Measurements from ENCODE around the gene ALPL. TPM values are rescaled to one million over a fixed set of nuclear protein-coding genes. Genes with fewer than 3 reads are reported as not detected.

The ALPL gene
- total RNA-seq, 8 experiments from 2014 or later, result 0.25 to 19.7 (median 3.0) TPM

- Histone ChIP-seq H3K4me1 (replicated peaks in 1 of 2) (peaks cover 5 to 20% of the 10 kb centered on the region in 2 donors), H3K4me3 (no peak overlapping the region), H3K27ac (no peak overlapping the region)
- ATAC-seq (replicated peaks in 6 of 8), result peak in 3 of 8 experiments; percentile 4 to 12 (median 8)
- in situ Hi-C loops (cut with MboI; ENCODE audit: low pct_unique_long_range_greater_than_20kb in 2 of 9, low sequenced_read_pairs in 9 of 9, unreplicated experiment in 9 of 9), result loop anchor here in 1 of 9 experiments (25.0 kb wide), 1 partner anchor 207 kb away; no protein-coding TSS in a partner anchor
- WGBS, 10 experiments, result 20 to 100% (median 72%) methylated on average over 1 to 7 of the region's 10 CpGs; no CpG with 5 or more reads in 5 of the 10 experiments
These were observed 59.7 kb downstream of the ALPL start for GRCh38 chr1:21568809-21569385.

DNA sequence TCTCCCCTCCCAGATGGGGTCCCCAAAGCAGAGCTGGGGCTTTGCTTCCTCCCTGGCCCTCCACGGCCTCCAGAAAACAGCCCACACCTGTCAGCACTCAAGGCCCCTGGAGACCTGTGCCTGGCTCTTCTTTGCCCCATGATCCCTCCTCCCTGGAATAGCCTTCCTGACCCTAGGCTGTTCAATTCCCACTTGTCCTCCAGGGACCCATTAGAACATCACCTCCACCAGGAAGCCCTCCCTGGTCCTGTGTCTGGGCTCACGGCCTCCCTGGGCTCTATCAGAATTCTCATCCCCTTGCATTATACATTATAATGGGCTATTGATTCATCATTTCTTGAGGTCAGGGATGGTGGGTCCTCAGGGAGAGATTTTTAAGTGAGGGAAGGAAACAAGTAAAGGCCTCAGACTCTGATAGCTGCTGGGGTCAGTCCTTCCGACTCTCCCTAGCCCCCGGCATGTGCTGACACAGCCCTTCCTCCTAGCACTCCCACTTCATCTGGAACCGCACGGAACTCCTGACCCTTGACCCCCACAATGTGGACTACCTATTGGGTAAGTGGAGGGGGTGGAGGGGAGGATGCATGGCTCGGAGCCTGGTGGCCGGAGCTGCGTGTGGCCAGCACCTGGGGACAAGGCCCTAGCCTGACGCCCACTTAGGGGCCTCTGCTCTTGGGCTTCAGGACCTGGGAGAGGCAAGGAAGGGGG is 60.8 kb downstream of the ALPL start:
- no peak overlapping the region for H3K27ac ChIP-seq
- 53 to 100% (median 73%) methylated on average over 1 to 10 of the region's 10 CpGs; no CpG with 5 or more reads in 2 of the 10 experiments for WGBS, 10 experiments
- H3K4me3 ChIP-seq, result no peak overlapping the region
- in situ Hi-C loops (cut with MboI; ENCODE audit: low pct_unique_long_range_greater_than_20kb in 2 of 9, low sequenced_read_pairs in 9 of 9, unreplicated experiment in 9 of 9), result loop anchor here in 1 of 9 experiments (25.0 kb wide), 1 partner anchor 208 kb away; no protein-coding TSS in a partner anchor
- ATAC-seq (replicated peaks in 6 of 8), result no peak
- H3K4me1 ChIP-seq (replicated peaks in 1 of 2), result peaks cover 14 to 29% of the 10 kb centered on the region in 2 donors

DNA sequence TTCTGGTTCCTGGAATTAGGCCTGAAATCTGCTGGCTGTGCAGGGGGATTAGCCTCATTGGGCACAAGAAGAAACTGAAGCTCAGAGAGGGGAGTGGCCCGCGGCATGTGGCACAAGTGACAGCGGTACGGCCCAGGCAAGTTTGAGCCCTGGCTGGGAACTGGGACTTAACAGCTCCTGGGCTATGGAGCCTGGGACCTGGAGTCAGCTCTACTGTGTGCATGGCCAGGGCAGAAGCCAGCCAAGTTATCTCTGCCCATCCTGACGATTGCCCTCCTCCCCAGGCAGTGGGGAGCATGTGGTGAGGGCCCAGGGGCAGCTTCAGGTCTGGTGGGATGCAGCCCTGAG is 61.3 kb downstream of the ALPL start:
- in situ Hi-C loops (cut with MboI; ENCODE audit: low pct_unique_long_range_greater_than_20kb in 2 of 9, low sequenced_read_pairs in 9 of 9, unreplicated experiment in 9 of 9), result loop anchor here in 1 of 9 experiments (25.0 kb wide), 1 partner anchor 208 kb away; no protein-coding TSS in a partner anchor
- H3K27ac ChIP-seq, result no peak overlapping the region
- H3K4me3 ChIP-seq, result no peak overlapping the region
- peaks cover 15 to 28% of the 10 kb centered on the region in 2 donors for H3K4me1 ChIP-seq (replicated peaks in 1 of 2)
- no peak for ATAC-seq (replicated peaks in 6 of 8)
- 80 to 89% (median 80%) methylated on average over 1 to 5 of the region's 5 CpGs; no CpG with 5 or more reads in 7 of the 10 experiments for WGBS, 10 experiments

DNA sequence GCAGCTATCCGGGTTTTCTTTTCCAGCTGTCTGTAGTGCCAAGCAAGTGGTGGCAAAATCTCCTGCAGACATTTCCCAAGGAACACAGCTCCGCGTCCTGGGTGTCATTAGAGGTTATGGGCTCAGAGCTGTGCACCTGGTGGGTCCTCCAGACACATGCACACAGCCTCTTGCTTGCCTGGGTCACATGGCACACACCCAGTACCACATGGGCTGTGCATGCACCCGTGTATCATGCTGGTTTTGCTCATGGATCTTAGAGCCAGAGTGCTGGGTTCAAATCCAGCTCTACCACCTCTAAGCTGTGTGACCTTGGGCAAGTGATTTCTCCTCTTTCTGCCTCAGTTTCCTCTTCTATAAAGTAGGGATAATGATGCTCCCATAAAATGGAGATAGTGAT is 61.7 kb downstream of the ALPL start:
- Histone ChIP-seq H3K4me3 (no peak overlapping the region), H3K4me1 (replicated peaks in 1 of 2) (peaks cover 15 to 24% of the 10 kb centered on the region in 2 donors), H3K27ac (no peak overlapping the region)
- in situ Hi-C loops (cut with MboI; ENCODE audit: low pct_unique_long_range_greater_than_20kb in 2 of 9, low sequenced_read_pairs in 9 of 9, unreplicated experiment in 9 of 9), result loop anchor here in 1 of 9 experiments (25.0 kb wide), 1 partner anchor 209 kb away; no protein-coding TSS in a partner anchor
- WGBS, 10 experiments, result 0 to 100% (median 82%) methylated on average over 1 to 4 of the region's 4 CpGs; no CpG with 5 or more reads in 3 of the 10 experiments
- ATAC-seq (replicated peaks in 6 of 8), result no peak

- Histone ChIP-seq H3K27ac (no peak overlapping the region), H3K4me3 (no peak overlapping the region), H3K4me1 (replicated peaks in 1 of 2) (peaks cover 15 to 23% of the 10 kb centered on the region in 2 donors)
- WGBS, 10 experiments, result 80 to 100% (median 90%) methylated on average over 1 to 6 of the region's 6 CpGs; no CpG with 5 or more reads in 2 of the 10 experiments
- no peak for ATAC-seq (replicated peaks in 6 of 8)
- in situ Hi-C loops (cut with MboI; ENCODE audit: low pct_unique_long_range_greater_than_20kb in 2 of 9, low sequenced_read_pairs in 9 of 9, unreplicated experiment in 9 of 9), result loop anchor here in 1 of 9 experiments (25.0 kb wide), 1 partner anchor 210 kb away; no protein-coding TSS in a partner anchor
These were observed 63.0 kb downstream of the ALPL start for GRCh38 chr1:21572221-21572620.

DNA sequence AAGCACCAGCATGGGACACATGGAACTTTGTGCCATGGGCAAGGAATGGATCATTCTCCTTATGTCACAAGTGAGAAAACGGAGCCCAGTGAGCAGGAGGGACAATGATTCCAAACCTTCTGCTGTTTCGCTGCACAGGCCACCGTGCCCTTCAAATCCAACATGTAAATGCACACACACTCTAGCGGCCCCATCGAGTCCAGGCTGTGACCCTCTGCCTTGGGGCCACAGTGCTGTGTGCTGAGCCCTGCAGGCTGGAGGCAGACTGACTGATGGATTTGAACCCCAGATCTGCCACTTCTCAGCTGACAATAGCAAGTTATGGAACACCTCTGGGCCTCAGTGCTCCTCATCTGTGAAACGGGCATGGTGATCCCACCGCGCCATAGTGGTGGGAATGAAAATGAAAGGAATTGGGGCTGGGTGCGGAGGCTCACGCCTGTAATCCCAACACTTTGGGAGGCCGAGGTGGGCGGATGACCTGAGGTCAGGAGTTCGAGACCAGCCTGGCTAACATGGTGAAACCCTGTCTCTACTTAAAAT is 63.6 kb downstream of the ALPL start:
- Histone ChIP-seq H3K27ac (no peak overlapping the region), H3K4me1 (replicated peaks in 1 of 2) (peaks cover 15 to 23% of the 10 kb centered on the region in 2 donors), H3K4me3 (no peak overlapping the region)
- 57 to 100% (median 88%) methylated on average over 1 to 11 of the region's 13 CpGs; no CpG with 5 or more reads in 2 of the 10 experiments for WGBS, 10 experiments
- no peak for ATAC-seq (replicated peaks in 6 of 8)
- in situ Hi-C loops (cut with MboI; ENCODE audit: low pct_unique_long_range_greater_than_20kb in 2 of 9, low sequenced_read_pairs in 9 of 9, unreplicated experiment in 9 of 9), result loop anchor here in 1 of 9 experiments (25.0 kb wide), 1 partner anchor 211 kb away; no protein-coding TSS in a partner anchor

DNA sequence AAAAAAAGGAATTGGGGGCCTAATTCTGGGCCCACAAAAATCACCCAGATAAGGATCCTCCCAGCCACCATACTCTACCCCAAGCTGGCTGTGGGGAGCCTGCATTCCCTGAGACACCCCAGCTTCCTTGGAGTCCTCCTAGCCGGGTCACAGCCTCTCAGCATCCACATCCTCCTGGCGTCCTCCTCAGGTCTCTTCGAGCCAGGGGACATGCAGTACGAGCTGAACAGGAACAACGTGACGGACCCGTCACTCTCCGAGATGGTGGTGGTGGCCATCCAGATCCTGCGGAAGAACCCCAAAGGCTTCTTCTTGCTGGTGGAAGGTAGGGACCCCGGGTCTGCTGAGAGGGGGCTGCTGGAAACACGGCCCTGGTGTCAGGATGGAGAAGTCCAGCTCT is 64.3 kb downstream of the ALPL start:
- in situ Hi-C loops (cut with MboI; ENCODE audit: low pct_unique_long_range_greater_than_20kb in 2 of 9, low sequenced_read_pairs in 9 of 9, unreplicated experiment in 9 of 9), result loop anchor here in 1 of 9 experiments (25.0 kb wide), 1 partner anchor 211 kb away; no protein-coding TSS in a partner anchor
- no peak for ATAC-seq (replicated peaks in 6 of 8)
- WGBS, 10 experiments, result 10 to 96% (median 90%) methylated on average over 2 to 8 of the region's 11 CpGs; no CpG with 5 or more reads in 3 of the 10 experiments
- Histone ChIP-seq H3K27ac (no peak overlapping the region), H3K4me1 (replicated peaks in 1 of 2) (peaks cover 15 to 23% of the 10 kb centered on the region in 2 donors), H3K4me3 (no peak overlapping the region)

DNA sequence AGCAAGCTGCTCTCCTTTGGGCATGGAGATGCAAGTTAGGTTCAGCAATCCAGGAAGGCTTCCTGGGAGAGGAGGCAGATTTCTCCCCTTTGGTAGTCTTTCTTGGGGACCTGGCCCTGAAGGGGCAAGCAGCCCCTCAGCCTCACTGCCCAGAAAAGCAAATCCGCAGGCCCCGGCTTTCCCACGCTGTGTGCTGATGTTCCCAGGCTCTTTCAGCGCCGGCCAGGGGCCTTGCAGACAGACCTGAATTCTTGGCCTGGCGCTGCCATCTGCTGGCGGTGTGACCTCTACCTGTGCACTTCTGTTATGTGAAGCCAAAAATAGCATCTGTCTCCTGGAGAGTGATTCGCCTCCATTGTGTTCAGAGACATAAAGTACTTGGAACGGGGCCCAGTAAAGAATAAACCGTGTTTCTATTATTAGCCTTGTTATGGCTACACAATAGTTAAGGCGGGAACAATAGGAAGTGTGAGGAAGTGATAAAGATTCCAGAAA is 64.8 kb downstream of the ALPL start:
- Histone ChIP-seq H3K27ac (no peak overlapping the region), H3K4me1 (replicated peaks in 1 of 2) (peaks cover 15 to 18% of the 10 kb centered on the region in 2 donors), H3K4me3 (no peak overlapping the region)
- WGBS, 10 experiments, result 0 to 47% (median 20%) methylated on average over 1 to 8 of the region's 11 CpGs; no CpG with 5 or more reads in 3 of the 10 experiments
- ATAC-seq (replicated peaks in 6 of 8), result peak; percentile 67 to 93 (median 76)
- in situ Hi-C loops (cut with MboI; ENCODE audit: low pct_unique_long_range_greater_than_20kb in 2 of 9, low sequenced_read_pairs in 9 of 9, unreplicated experiment in 9 of 9), result loop anchor here in 1 of 9 experiments (25.0 kb wide), 1 partner anchor 212 kb away; no protein-coding TSS in a partner anchor

GRCh38 chr1:21574466-21575151 is 65.4 kb downstream of the ALPL start:
- no peak overlapping the region for H3K4me3 ChIP-seq
- in situ Hi-C loops (cut with MboI; ENCODE audit: low pct_unique_long_range_greater_than_20kb in 2 of 9, low sequenced_read_pairs in 9 of 9, unreplicated experiment in 9 of 9), result loop anchor here in 1 of 9 experiments (25.0 kb wide), 1 partner anchor 212 kb away; no protein-coding TSS in a partner anchor
- peak overlapping the region; percentile 20 to 64 for H3K27ac ChIP-seq
- peak; percentile 71 to 86 (median 82) for ATAC-seq (replicated peaks in 6 of 8)
- 9 to 60% (median 26%) methylated on average over 1 to 18 of the region's 31 CpGs; no CpG with 5 or more reads in 2 of the 10 experiments for WGBS, 10 experiments
- peaks cover 15 to 18% of the 10 kb centered on the region in 2 donors for H3K4me1 ChIP-seq (replicated peaks in 1 of 2)

DNA sequence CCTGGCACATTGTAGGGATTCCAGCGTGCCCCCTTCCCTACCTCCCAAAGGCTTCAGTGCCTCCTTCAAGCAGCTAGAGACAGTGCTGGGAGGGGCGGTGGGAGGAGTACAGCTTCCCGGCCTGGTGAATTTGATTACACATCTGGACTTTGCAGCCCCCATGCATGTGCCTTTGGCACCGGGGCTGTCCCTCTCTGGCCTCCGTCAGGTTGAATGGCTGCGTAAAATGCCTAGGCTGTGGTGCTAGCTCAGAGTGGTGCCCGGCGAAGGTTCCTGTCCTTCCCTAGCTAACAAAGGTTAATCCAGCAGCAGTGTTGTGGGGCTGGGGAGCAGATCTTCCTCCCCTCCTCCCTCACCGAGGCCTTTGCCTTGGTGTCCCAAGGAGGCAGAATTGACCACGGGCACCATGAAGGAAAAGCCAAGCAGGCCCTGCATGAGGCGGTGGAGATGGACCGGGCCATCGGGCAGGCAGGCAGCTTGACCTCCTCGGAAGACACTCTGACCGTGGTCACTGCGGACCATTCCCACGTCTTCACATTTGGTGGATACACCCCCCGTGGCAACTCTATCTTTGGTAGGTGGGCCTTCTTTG is 66.2 kb downstream of the ALPL start:
- no peak for ATAC-seq (replicated peaks in 6 of 8)
- WGBS, 10 experiments, result 82 to 100% (median 98%) methylated on average over 1 to 10 of the region's 18 CpGs; no CpG with 5 or more reads in 5 of the 10 experiments
- in situ Hi-C loops (cut with MboI; ENCODE audit: low pct_unique_long_range_greater_than_20kb in 2 of 9, low sequenced_read_pairs in 9 of 9, unreplicated experiment in 9 of 9), result no loop called here
- H3K4me1 ChIP-seq (replicated peaks in 1 of 2), result peaks cover 11 to 14% of the 10 kb centered on the region in 2 donors
- no peak overlapping the region for H3K4me3 ChIP-seq
- H3K27ac ChIP-seq, result no peak overlapping the region

DNA sequence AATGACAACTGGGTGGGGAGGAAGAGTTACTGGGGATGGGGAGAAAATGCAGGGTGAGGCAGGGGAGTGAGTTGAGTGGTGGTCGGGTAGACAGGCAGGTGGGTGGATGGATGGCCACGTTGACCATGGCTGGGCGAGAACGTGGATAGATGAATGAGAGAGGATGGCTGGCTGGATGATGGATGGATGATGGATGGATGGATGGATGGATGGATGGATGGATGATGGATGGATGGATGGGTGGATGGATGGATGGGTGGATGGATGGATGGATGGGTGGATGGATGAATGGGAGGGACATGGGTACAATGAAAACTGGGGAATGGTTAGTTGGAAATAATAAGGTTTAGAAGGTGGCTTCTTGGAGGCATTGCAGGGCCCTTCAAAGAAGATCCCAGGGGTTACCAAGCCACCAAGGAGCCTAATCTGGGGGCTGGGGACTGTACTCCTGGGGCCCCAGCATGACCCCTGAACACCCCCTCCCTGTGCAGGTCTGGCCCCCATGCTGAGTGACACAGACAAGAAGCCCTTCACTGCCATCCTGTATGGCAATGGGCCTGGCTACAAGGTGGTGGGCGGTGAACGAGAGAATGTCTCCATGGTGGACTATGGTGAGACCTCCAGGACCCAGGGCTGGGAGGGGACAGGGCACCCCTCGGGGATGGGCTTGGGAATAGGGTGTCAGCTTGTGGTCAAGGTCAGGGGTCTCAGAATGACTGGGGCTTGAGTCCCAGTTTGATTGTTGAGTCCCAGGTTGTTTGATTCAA is 67.0 kb downstream of the ALPL start:
- Histone ChIP-seq H3K27ac (no peak overlapping the region), H3K4me1 (replicated peaks in 1 of 2) (peaks cover 10 to 13% of the 10 kb centered on the region in 2 donors), H3K4me3 (no peak overlapping the region)
- in situ Hi-C loops (cut with MboI; ENCODE audit: low pct_unique_long_range_greater_than_20kb in 2 of 9, low sequenced_read_pairs in 9 of 9, unreplicated experiment in 9 of 9), result no loop called here
- ATAC-seq (replicated peaks in 6 of 8), result no peak
- 81 to 100% (median 93%) methylated on average over 1 to 6 of the region's 7 CpGs; no CpG with 5 or more reads in 4 of the 10 experiments for WGBS, 10 experiments

All from motor neuron (in vitro differentiated cells).